Stomach (tissue), 4 donors: Measurements from ENCODE around the gene PTPRU.

Experiments used
- CTCF ChIP-seq, 7 experiments: fragments of 450-650 bp in 4 of 7; fragments of 200-600 bp in 3 of 7; sonication (generic) in 3 of 7; IDR thresholded peaks; one replicate each; pipeline ENCODE4 v1.5.1; 2016 to 2019; ENCODE audit warnings: antibody characterized with exemption in 7 of 7, control low read depth in 2 of 7, mild to moderate bottlenecking in 1 of 7
- EP300 ChIP-seq: sonication (generic); formaldehyde crosslinking; IDR thresholded peaks from one replicate; pipeline ENCODE4 v1.6.1; 2017; ENCODE audit warnings: antibody characterized with exemption
- POLR2A ChIP-seq, 4 donors: fragments of 450-650 bp; IDR thresholded peaks; one replicate each; pipeline ENCODE4 v1.6.1; 2016; ENCODE audit warnings: antibody characterized with exemption in 4 of 4, control low read depth in 2 of 4, mild to moderate bottlenecking in 1 of 4, moderate library complexity in 1 of 4
- POLR2AphosphoS5 ChIP-seq, 3 donors: sonication (generic); formaldehyde crosslinking; IDR thresholded peaks; one replicate each; pipeline ENCODE4 v1.6.1; 2016; ENCODE audit warnings: antibody characterized with exemption in 3 of 3

GRCh38 chr1:29298246-29298645 lies 61.9 kb downstream of the PTPRU start:
- no peak for TF ChIP-seq CTCF (IDR thresholded peaks at IDR 0.05)
- TF ChIP-seq EP300, result no peak
- TF ChIP-seq POLR2A (IDR thresholded peaks at IDR 0.05), result no peak
- no peak for TF ChIP-seq POLR2AphosphoS5 (IDR thresholded peaks at IDR 0.05)
